Measurements from ENCODE around the gene R3HCC1L.
"Not testable (repeated sequence)": the region's sequence is repeated elsewhere in the genome, so short reads cannot be mapped to it uniquely, and the experiment has no call there.

The R3HCC1L gene

GRCh38 chr10:98128802-98129201, 5.7 kb upstream of the R3HCC1L start:
- DNase-seq (ENCODE audit: low read depth in 1 of 2, low spot score in 1 of 2) = no peak

DNA sequence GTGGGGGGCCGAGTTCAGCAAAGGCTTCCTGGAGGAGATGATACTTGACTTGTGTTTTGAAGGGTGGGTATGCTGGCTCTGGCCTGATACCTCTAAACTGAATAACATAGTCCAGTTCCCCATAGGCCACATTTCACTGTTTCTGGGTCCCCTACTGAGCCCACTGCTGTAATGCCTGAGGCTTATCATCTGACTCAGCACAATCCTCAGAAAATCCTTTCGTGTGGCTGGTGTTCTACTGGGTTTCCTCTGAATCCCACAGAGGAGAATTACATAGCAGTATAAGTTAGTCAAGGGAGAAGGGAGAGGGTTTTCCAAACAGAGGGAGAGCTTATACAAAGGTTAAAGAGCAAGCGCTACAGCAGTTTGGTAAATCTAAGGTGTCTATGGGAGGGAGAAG, 2.8 kb upstream of the R3HCC1L start:
- DNase-seq (ENCODE audit: low read depth in 1 of 2, low spot score in 1 of 2) = no peak

DNA sequence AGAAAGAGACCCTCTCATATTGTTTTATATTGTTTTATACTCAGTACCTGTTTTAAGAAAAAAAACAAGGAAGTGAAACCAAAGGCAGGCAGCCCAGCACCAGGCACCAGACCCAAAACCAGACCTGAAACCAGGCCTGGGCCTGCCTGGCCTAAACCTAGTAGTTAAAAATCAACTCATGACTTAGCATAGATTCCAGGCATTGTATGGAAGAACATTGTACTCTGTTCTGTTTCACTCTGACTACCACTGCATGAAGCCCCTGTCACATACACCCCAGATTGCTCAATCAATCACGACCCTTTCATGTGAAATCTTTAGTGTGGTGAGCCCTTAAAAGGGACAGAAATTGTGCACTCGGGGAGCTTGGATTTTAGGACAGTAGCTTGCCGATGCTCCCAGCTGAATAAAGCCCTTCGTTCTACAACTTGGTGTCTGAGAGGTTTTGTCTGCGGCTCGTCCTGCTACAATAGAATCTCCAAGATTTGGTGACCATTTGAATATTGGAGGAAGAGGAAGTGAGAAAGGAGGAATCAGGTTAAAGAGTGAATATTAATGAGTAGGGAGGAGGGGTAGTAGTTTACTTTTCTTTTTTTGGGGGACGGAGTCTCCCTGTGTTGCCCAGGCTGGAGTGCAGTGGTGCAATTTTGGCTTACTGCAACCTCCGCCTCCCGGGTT, 1.2 kb upstream of the R3HCC1L start:
- DNase-seq (ENCODE audit: low read depth in 1 of 2, low spot score in 1 of 2) = not testable (repeated sequence)

DNA sequence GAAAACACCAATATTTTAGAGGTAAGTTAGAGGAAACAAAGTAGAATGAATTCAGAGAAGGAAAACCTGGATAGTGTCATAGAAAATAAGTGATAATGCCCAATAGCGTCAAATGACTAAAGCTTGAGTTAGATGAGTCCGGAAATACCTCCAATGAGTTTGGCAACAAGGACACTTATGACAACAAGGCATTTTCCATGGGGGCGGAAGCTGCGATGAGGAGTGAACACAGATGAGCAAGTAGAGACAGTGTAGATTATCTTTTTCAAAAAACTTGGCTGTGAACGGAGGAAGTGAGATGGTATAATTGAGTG, 383 bp upstream of the R3HCC1L start:
- no peak for DNase-seq (ENCODE audit: low read depth in 1 of 2, low spot score in 1 of 2)

DNA sequence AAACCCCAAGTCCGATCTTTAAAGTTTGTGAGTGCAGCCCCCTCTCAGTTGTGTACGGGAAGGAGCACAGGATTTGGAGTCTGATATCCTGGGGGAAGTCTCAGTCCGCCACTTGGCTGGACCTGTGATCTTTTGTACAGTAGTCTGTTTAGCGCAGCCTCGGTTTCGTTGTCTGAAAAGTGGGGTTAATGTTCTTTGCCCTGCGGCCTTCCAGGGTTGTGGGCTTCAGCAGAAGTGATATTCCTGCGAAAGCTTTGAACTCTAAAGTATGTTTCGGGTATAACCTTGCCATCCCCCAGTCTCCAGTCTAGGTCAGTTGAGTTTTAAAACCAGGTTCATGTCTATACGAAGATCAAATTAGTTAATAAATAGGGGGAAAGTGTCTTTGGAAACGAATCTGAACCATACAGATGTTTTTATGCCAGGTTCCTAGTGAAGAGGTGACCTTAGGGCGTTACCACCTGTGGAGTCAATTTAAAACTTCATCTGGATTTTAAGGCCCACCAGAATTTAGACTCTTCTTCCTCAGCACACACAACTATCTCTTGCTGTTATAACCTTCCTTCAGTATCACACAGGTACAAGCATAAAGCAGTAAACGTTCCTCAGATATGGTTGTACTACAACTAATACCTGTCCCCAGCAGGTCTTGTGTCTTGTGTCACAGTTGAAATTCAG, 904 bp downstream of the R3HCC1L start:
- no peak for DNase-seq (ENCODE audit: low read depth in 1 of 2, low spot score in 1 of 2)

DNA sequence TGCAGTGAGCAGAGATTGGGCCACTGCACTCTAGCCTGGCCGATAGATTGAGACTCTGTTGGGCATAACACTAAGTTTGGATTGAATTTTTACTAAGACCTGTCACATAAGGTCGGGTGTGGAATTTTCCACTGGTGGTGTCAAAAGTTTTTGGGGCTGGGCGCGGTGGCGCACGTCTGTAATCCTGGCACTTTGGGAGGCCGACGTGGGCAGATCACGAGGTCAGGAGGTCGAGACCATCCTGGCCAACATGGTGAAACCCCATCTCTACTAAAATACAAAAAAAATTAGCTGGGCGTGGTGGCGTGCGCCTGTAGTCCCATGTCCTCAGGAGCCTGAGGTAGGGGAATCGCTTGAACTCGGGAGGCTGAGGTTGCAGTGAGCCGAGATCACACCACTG, 2.3 kb downstream of the R3HCC1L start:
- DNase-seq (ENCODE audit: low read depth in 1 of 2, low spot score in 1 of 2) = not testable (repeated sequence)

GRCh38 chr10:98138031-98138430, 3.6 kb downstream of the R3HCC1L start:
- no peak for DNase-seq (ENCODE audit: low read depth in 1 of 2, low spot score in 1 of 2)

DNA sequence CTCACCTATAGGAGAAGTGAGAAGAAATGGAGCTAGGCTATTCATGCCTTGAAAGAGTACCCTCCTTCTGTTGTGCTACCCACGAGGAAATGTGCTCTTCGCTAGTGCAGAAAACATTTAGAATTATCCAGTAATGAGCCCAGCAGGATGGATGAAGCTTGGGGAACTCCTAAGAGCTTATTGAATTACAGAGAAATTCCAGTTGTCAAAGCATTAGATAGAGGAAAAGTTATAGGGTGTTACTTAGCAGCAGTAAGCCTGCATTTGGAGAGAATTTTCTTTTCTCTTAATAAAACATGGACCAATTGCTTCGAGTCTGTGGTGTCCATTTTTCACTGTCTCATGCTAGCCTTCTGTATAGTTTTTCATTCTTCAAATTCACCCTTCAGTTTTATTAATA, 5.0 kb downstream of the R3HCC1L start:
- DNase-seq (ENCODE audit: low read depth in 1 of 2, low spot score in 1 of 2) = no peak

DNA sequence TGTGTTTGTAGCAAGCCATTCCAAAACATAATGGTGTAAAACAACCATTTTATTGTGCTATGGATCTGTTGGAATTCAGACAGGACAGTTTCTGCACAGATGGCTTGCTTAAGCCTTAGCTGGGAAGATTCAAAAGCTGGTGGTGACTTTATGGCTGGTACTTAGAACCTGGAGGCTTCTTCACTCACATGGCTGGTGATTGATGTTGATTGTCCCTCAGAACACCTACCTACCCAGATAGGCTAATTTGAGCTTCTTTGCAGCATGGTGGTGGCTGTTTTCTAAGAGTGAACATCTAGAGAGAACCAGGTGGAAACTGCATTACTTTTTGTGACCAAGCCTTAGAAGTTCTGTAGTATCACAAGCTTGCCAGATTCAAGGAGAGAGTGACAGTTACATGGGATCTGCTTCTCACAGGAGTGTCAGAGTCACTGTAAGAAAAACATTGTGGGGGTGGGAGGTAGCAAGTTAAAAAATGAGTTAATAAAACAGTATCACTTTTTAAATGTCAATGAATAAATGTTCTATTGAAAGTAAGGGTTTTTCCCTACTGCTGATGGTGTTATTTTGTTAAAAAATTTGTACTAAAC, 7.1 kb downstream of the R3HCC1L start:
- no peak for DNase-seq (ENCODE audit: low read depth in 1 of 2, low spot score in 1 of 2)

DNA sequence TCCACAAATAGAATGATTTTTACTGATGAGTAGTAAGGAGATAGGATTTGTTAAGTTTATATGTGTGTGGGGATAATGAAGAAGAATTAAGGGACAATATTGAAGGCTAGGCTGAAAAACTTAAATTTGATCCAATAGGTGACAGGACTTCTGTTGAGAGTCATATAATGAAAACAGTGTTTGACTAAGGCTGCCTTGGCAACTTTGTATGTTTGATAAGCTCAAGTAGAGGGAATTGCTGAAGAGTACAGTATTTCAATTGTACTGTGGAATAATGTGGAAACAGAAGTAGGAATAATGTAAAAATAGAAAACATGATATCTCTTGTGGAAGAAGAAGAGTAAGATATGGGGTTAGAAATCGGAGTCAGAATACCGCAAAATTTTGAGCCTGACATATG, 10.5 kb downstream of the R3HCC1L start:
- DNase-seq (ENCODE audit: low read depth in 1 of 2, low spot score in 1 of 2) = no peak

DNA sequence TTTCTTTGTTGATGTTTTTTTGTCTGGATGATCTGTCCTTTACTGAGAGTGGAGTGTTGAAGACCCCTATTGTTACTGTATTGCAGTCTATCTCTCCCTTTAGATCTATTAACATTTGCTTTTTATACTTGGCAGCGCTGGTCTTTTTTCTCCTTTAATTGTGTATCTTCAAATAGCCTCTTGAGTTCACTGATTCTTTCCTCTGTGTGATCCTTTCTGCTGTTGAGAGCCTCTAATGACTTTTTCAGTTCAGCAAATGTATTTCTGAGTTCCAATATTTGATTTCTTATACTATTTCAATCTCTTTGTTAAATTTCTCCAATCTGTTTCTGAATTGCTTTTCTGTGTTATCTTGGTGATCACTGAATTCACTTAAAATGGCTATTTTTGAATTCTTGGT, 15.4 kb downstream of the R3HCC1L start:
- DNase-seq (ENCODE audit: low read depth in 1 of 2, low spot score in 1 of 2) = no peak

DNA sequence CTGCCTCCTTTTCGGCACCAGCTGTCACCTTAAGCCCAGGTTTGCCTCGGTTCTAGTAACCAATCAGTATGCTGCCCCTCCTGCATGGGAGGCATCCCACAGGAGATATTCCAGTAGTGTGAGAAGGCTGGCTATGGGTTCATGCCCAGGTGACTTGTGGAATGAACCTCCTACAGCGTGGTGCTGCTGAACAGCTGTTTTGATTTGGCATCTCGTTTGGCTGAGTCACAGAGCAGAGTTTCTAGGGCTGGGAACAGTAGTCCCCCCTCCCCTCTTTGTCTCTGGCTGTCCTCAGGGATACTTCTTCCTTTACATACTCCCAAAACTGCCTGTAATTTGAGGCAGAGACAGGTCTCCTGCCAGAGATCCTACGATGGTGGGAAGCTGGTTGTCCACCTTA, 16.1 kb downstream of the R3HCC1L start:
- DNase-seq (ENCODE audit: low read depth in 1 of 2, low spot score in 1 of 2) = no peak

- DNase-seq (ENCODE audit: low read depth in 1 of 2, low spot score in 1 of 2) = not testable (repeated sequence)
Measured at GRCh38 chr10:98152778-98153177, 18.3 kb downstream of the R3HCC1L start.

GRCh38 chr10:98153213-98153958, 18.9 kb downstream of the R3HCC1L start:
- DNase-seq (ENCODE audit: low read depth in 1 of 2, low spot score in 1 of 2) = not testable (repeated sequence)

GRCh38 chr10:98154076-98154475, 19.6 kb downstream of the R3HCC1L start:
- no peak for DNase-seq (ENCODE audit: low read depth in 1 of 2, low spot score in 1 of 2)

GRCh38 chr10:98158576-98158975, 24.1 kb downstream of the R3HCC1L start:
- DNase-seq (ENCODE audit: low read depth in 1 of 2, low spot score in 1 of 2) = no peak

DNA sequence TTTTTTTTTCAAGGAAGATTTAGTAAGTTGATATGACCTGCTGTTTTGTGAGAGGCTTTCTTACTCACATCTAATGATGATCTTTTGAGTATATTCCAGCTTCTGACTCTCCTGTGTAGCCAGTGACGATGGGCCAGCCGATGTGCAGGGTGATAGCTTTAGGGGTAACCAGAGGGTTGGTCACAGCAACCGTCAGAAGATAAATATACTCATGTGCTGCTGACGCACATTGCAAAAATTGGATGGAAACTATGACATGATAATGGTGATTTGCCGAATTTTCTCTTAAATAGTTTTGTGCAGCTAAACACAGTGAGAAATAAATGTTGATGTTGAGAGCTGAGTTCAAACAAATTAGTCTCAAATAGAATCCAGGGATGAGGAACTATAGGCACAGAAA, 29.5 kb downstream of the R3HCC1L start:
- no peak for DNase-seq (ENCODE audit: low read depth in 1 of 2, low spot score in 1 of 2)

DNA sequence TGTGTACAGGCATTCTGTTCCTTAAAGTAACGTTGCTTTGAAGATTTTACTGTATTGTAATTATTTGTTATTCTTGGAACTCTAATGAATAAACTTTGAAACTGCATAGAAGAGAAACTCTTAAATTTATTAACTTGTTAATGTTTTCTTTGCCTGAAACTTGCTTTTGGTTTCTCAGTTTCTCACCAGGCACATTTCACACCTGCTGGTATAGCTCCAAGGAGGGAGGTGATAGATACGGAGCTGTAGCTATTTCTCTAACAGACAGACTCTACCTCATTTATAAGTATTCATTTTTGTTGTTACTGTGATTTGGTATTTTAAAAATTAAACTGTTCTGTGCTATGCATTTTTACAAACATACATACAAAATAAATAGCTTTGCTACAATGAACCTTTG, 32.7 kb downstream of the R3HCC1L start:
- no peak for DNase-seq (ENCODE audit: low read depth in 1 of 2, low spot score in 1 of 2)

- no peak for DNase-seq (ENCODE audit: low read depth in 1 of 2, low spot score in 1 of 2)
Measured at GRCh38 chr10:98168147-98168546, 33.7 kb downstream of the R3HCC1L start.

- DNase-seq (ENCODE audit: low read depth in 1 of 2, low spot score in 1 of 2) = no peak
Measured at GRCh38 chr10:98168766-98169165, 34.3 kb downstream of the R3HCC1L start.

GRCh38 chr10:98169379-98169778, 34.9 kb downstream of the R3HCC1L start:
- no peak for DNase-seq (ENCODE audit: low read depth in 1 of 2, low spot score in 1 of 2)
